ENCODE results near the gene AMACR.
"Not testable (repeated sequence)": the region's sequence is repeated elsewhere in the genome, so short reads cannot be mapped to it uniquely, and the experiment has no call there.

The AMACR gene

DNA sequence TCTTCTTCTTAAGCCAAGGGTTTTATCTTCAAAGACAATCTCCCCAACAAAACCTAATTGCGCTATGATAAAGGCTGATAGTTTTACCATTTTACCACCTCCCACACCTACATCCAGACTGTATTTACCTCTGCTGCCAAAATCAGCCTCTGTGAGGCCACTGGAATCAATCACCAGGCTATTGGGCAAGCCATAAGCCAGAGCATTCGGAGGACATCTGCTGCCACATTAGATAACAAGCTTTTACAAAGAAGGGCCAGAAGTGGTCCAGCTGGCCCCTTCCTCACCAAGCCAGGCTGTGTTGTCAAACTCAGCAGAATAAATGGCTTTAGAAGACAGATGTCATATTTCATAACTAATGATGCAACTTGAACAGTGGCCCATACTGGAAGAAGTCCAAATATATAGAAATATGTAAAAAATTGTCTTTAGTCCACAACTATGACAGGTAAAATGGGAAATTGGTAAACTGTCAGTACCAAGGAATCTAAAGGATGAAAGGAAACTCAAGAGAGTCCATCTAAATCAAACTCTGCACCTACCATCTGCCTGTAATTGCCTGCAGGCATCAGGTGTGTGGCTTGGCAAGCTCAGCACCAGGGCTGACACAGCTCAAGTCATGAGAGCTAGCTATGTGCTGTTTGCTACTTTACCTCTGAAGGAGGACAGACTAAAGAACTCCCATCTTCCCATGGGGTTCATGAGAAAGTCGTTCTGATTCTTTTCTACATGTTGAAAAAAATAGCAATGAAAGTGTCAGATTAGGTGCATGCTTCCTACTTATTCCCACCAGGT is 39.4 kb downstream of the AMACR start:
- no peak for DNase-seq (ENCODE audit: low read depth)

DNA sequence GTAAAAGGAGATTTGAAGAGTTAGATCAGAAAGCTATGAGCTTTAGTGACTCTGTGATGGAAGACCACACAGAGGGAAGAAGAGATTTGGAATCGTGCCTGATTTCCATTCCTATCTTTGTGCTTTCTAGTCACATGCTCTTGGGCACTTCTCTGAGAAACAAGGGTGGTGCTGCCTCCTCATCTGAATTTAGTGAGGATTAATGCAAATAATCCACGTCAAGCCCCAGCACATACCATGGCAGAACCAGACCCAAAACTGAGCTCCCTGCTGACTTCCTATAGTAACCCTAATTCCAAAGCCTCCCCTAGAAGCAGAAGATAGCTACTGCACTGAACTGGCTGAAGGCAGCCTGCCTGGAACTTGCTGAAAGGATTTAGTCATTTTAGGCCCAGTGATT is 41.0 kb downstream of the AMACR start:
- no peak for DNase-seq (ENCODE audit: low read depth)

DNA sequence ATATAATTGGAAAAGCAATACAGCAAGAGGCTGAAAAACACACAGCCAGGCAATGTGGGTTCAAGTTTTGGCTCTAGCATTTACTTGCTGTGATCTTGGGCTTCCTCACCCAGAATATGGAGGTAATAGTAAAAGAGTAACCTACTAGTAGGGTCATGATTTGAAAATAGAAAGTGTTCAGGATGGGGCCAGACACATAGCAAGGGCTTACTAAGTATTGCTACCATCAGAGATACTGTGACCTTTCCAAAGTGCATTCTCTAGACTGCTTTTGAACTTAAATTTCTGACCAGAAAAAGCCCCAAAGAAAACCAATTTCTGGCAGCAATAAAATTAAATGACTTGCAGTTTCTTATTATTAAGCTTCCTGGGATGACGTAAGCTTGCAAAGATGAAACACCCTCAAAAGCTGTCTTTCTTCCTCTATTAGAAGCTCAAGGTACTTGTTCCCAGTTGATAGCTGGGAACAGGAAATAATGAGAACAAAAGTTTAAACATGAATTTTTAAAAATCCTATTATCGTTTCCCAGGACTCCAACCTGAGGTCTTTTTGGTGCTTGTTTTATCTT is 43.6 kb downstream of the AMACR start:
- no peak for DNase-seq (ENCODE audit: low read depth)

DNA sequence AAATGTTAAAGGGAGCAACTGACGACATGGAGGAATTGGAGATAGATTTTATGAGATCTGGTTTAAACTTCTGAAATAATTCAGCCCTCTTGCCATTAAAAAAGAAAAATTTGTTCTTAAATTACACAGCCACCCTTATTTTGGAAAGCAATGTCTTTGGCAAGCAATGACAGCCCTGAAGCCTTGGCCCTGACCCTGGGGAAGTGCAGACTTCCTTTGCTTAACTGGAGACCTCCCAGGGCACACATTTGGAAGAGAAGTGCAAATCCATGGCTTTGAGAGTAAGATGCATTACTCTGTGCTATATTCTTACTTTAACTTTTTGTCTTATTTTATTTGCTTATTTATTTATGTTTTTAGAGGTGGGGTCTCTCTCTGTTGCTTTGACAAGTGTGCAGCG is 49.7 kb downstream of the AMACR start:
- no peak for DNase-seq (ENCODE audit: low read depth)

DNA sequence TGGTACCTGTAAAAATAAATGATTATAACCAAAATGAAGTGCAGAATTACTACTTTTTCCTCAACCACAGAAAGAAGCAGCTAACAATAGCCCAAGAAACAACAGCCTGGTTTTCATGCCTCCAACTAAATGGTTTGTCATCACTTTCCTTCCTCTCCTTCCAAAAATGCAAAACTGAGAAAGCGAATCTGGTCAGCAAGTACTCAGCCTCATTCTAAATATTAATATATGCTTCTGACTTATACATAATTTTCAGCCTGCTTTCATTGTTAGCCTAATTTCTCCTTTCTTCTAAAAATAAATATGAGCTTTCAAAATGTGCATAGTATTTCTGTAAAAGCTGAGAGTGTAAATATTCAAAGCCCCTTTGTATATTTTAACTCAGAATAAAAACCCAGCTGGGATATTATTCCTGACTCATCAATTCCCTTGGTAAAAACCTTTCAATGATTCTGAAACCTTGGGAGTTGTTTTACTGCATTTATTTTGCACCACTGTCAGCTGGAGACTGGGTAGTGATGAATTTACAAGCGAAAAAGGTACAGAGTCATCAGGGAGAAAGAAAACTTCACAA is 50.2 kb downstream of the AMACR start:
- DNase-seq (ENCODE audit: low read depth) = no peak

DNA sequence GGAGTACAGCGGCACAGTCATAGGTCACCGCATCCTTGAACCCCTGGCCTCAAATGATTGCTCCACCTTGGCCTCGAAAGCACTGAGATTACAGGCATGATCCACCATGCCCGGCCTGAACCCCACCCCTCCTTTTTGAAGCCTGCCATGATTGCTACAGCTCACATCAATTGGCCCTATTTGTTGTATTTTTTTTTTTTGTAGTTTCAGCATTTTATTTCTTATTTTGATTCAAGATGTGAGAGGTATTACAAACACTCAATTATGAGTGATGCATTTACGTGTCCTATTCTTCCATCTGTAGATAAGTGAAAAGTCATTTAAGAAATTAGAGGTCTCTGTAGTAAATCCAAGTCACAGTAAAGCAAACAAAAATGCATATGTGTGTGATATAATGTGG is 55.7 kb downstream of the AMACR start:
- not testable (repeated sequence) for DNase-seq (ENCODE audit: low read depth)

DNA sequence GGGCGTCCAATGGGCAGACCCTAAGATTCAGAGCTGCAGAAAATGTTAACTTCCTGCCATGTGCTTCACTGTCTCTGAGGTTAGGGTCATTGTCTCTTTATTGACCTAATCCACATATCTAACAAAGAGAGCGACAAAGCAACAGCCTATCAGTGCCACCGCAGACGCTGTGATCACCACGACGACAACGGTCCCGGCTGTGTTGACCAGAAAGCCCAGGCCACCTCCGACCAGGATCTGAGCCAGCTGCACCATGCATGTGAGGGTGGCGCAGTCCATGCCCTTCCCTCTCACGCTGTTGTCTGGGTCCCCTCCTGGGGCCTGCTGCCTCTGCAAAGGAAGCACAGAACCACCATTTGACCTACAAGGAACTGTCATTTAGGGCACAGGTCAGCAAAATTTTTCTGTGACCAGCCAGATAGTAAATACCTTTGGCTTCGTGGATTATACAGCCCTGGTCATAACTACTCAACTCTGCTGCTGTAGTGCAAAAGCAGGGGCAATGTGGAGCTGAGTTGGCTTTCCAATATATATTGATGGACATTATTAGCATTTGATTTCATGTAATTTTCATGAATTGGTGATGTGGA is 63.2 kb downstream of the AMACR start:
- DNase-seq (ENCODE audit: low read depth) = no peak

DNA sequence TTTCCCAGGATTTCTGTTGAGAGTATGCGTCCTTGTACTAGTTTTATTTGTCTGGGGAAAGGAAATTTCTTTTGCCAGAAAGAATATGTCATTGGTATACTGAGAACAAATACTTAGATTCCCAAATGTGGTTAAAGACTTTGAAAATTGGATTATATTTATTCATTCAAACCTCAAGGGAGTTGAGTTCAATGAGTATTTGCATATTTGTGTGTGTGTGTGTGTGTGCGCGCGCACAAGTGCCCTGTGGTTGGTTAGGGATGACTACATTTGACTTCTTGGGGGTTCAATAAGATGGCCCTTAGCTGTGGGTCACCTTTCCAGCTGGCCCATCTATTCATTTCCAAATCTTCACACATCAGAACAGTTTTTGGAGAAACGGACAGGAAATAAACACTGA is 66.8 kb downstream of the AMACR start:
- no peak for DNase-seq (ENCODE audit: low read depth)

DNA sequence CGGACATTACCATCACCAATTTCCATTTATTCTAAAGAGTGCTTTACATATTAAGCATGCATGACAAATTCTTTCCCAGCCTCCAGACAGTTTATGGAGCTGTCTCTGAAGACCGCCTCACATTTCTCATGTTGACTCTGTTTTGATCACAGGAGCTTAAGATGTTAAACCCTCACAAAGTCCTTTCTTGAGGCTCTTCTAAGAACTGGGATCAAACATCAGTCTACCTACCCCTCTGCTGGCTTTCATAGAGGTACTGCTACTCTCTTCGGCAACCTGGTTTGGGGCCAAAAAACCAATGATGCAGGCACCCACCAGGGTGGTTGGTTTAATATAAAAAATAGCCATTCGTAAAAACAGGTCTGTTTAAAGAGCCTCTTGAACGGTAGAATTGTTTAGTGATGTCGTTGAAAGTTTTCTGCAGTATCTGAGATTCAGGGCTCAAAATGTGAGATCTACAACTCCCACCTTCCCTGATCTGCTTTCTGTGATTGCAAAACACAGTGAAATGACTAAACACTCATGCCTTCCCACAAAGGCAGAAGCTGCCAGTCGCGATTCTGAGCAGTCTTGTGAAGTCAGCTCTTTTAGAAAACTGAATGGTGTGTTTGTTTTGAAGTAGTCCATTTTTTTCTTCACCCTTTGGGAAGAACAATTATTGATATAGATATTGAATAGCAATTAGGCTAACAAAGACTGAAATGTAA is 68.1 kb downstream of the AMACR start:
- DNase-seq (ENCODE audit: low read depth) = no peak

DNA sequence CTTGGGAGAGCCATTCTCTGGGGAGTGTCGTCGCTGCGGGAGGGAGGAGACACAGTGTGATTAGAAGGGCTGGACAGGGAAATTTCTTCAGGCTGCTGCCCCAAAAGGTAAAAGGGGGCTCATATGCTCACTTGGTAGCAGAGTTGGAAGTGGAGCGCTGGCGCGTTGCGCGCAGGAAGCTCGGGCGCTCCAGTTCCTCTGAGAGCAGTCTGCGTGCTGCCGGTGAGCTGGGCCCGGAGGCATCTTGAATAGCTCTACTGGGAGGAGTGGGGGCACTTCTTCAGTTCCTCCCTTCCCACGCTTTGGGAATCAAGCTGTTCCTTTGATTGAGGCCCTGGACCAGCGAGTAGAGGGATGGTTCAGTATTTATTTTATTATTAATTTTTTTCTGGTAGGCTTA is 69.0 kb downstream of the AMACR start:
- DNase-seq (ENCODE audit: low read depth) = no peak

DNA sequence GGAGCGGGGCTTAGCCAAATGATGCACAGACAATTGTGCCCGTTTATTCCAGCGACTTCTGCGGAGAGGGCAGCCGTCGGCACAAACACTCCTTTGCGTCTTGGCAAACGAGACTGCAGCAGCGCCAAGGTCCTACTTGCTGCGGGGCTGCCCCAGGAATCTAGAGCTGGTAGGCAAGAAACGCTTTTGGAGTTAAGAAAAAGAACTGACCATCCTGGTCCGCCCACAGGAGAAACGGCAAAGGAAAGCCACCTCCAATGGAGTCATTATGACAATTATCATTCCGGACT is 69.4 kb downstream of the AMACR start:
- DNase-seq (ENCODE audit: low read depth) = no peak

DNA sequence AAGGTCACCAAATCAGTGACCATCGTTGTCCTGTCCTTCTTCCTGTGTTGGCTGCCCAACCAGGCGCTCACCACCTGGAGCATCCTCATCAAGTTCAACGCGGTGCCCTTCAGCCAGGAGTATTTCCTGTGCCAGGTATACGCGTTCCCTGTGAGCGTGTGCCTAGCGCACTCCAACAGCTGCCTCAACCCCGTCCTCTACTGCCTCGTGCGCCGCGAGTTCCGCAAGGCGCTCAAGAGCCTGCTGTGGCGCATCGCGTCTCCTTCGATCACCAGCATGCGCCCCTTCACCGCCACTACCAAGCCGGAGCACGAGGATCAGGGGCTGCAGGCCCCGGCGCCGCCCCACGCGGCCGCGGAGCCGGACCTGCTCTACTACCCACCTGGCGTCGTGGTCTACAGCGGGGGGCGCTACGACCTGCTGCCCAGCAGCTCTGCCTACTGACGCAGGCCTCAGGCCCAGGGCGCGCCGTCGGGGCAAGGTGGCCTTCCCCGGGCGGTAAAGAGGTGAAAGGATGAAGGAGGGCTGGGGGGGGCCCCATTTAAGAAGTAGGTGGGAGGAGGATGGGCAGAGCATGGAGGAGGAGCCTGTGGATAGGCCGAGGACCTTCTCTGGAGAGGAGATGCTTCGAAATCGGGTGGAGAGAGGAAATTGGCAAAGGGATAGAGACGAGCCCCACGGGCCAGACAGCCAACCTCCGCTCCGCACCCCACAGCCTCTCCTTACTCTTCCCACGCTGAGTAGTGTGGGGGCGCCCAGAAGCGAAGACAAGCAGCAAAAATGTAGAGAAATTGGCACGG is 69.9 kb downstream of the AMACR start:
- DNase-seq (ENCODE audit: low read depth) = no peak

DNA sequence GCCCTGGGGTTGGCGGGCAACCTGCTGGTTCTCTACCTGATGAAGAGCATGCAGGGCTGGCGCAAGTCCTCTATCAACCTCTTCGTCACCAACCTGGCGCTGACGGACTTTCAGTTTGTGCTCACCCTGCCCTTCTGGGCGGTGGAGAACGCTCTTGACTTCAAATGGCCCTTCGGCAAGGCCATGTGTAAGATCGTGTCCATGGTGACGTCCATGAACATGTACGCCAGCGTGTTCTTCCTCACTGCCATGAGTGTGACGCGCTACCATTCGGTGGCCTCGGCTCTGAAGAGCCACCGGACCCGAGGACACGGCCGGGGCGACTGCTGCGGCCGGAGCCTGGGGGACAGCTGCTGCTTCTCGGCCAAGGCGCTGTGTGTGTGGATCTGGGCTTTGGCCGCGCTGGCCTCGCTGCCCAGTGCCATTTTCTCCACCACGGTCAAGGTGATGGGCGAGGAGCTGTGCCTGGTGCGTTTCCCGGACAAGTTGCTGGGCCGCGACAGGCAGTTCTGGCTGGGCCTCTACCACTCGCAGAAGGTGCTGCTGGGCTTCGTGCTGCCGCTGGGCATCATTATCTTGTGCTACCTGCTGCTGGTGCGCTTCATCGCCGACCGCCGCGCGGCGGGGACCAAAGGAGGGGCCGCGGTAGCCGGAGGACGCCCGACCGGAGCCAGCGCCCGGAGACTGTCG is 70.7 kb downstream of the AMACR start:
- DNase-seq (ENCODE audit: low read depth) = no peak

DNA sequence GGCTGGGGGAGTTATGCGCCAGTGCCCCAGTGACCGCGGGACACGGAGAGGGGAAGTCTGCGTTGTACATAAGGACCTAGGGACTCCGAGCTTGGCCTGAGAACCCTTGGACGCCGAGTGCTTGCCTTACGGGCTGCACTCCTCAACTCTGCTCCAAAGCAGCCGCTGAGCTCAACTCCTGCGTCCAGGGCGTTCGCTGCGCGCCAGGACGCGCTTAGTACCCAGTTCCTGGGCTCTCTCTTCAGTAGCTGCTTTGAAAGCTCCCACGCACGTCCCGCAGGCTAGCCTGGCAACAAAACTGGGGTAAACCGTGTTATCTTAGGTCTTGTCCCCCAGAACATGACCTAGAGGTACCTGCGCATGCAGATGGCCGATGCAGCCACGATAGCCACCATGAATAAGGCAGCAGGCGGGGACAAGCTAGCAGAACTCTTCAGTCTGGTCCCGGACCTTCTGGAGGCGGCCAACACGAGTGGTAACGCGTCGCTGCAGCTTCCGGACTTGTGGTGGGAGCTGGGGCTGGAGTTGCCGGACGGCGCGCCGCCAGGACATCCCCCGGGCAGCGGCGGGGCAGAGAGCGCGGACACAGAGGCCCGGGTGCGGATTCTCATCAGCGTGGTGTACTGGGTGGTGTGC is 71.4 kb downstream of the AMACR start, which contains the start of gene RXFP3:
TSS of gene RXFP3 (plus strand) at position 6 of the 636 bp plus-strand sequence. CDS start at position 361, 355 bp downstream.
- no peak for DNase-seq (ENCODE audit: low read depth)

All from GM04503 (cell line).